GM21526 (cell line): ENCODE data around the gene TMCC3.
"Not testable (repeated sequence)": the region's sequence is repeated elsewhere in the genome, so short reads cannot be mapped to it uniquely, and the experiment has no call there.

Experiments used
- ATAC-seq: cut with Tn5 transposase; IDR thresholded peaks from one replicate; pipeline ENCODE4 v1.9.1; 2021; ENCODE audit warnings: moderate library complexity; ENCODE audit not compliant: unreplicated experiment, low FRiP score

Gene TMCC3

GRCh38 chr12:94650143-94651056, at the start of gene TMCC3:
Gene TMCC3, minus strand, starts transcription at chr12:94650557. Its CDS starts 127 bp downstream, at chr12:94650430.
- ATAC-seq = peak; percentile 54

GRCh38 chr12:94699801-94700200, 49.4 kb upstream of the TMCC3 start:
- ATAC-seq = no peak

- no peak for ATAC-seq
Measured at GRCh38 chr12:94698578-94698977, 48.2 kb upstream of the TMCC3 start.

- no peak for ATAC-seq
Measured at GRCh38 chr12:94697631-94698030, 47.3 kb upstream of the TMCC3 start.

- no peak for ATAC-seq
Measured at GRCh38 chr12:94694732-94695131, 44.4 kb upstream of the TMCC3 start.

GRCh38 chr12:94692826-94693225, 42.5 kb upstream of the TMCC3 start:
- not testable (repeated sequence) for ATAC-seq

- no peak for ATAC-seq
Measured at GRCh38 chr12:94690198-94690771, 39.9 kb upstream of the TMCC3 start.

- ATAC-seq = no peak
Measured at GRCh38 chr12:94689646-94690036, 39.3 kb upstream of the TMCC3 start.

GRCh38 chr12:94689002-94689645, 38.8 kb upstream of the TMCC3 start:
- no peak for ATAC-seq

- no peak for ATAC-seq
Measured at GRCh38 chr12:94687891-94688290, 37.5 kb upstream of the TMCC3 start.

GRCh38 chr12:94686834-94687628, 36.7 kb upstream of the TMCC3 start:
- ATAC-seq = no peak

- no peak for ATAC-seq
Measured at GRCh38 chr12:94684416-94685142, 34.2 kb upstream of the TMCC3 start.

GRCh38 chr12:94679554-94680195, 29.3 kb upstream of the TMCC3 start:
- no peak for ATAC-seq

- no peak for ATAC-seq
Measured at GRCh38 chr12:94678849-94679248, 28.5 kb upstream of the TMCC3 start.

- ATAC-seq = no peak
Measured at GRCh38 chr12:94678379-94678778, 28.0 kb upstream of the TMCC3 start.

GRCh38 chr12:94677778-94678177, 27.4 kb upstream of the TMCC3 start:
- no peak for ATAC-seq

- no peak for ATAC-seq
Measured at GRCh38 chr12:94676922-94677321, 26.6 kb upstream of the TMCC3 start.

GRCh38 chr12:94676031-94676641, 25.8 kb upstream of the TMCC3 start:
- no peak for ATAC-seq

GRCh38 chr12:94674835-94675234, 24.5 kb upstream of the TMCC3 start:
- no peak for ATAC-seq
